HAP-1 (cell line): ENCODE measurements around the gene RBM17.
A peak's percentile ranks its signal among the peaks of the same experiment; 100 is the strongest.
"Not testable (repeated sequence)": the region's sequence is repeated elsewhere in the genome, so short reads cannot be mapped to it uniquely, and the experiment has no call there.

ENCODE experiments used
- DNase-seq, 2 experiments: peaks; one replicate each; pipeline ENCODE4 v3.0.0-alpha.2; 2016 to 2020; ENCODE audit warnings: low spot score in 2 of 2
- H3K27me3 ChIP-seq: fragments of 250-450 bp; sonication (Bioruptor Pico); 2 replicates; pipeline ENCODE4 v1.5.1; 2020; ENCODE audit warnings: low read depth, mild to moderate bottlenecking, moderate library complexity
- H3K36me3 ChIP-seq: fragments of 250-450 bp; sonication (Bioruptor Pico); replicated peaks from 2 replicates; pipeline ENCODE4 v1.5.1; 2020; ENCODE audit warnings: mild to moderate bottlenecking
- H3K4me1 ChIP-seq: fragments of 250-450 bp; sonication (Bioruptor Pico); 2 replicates; pipeline ENCODE4 v1.5.1; 2020; ENCODE audit warnings: mild to moderate bottlenecking
- H3K4me3 ChIP-seq: fragments of 250-450 bp; sonication (Bioruptor Pico); 2 replicates; pipeline ENCODE4 v1.5.1; 2020; ENCODE audit warnings: mild to moderate bottlenecking, moderate library complexity
- H3K9me3 ChIP-seq: fragments of 250-450 bp; sonication (Bioruptor Pico); 2 replicates; pipeline ENCODE4 v1.5.1; 2020; ENCODE audit warnings: mild to moderate bottlenecking, moderate library complexity
- in situ Hi-C: fragments of 300-500 bp; cut with MboI; formaldehyde crosslinking; loops from 3 replicates; pipeline ENCODE4 v1.14.3; 2020; ENCODE audit warnings: low sequenced_read_pairs, inconsistent platforms, mixed read lengths

RBM17 gene

DNA sequence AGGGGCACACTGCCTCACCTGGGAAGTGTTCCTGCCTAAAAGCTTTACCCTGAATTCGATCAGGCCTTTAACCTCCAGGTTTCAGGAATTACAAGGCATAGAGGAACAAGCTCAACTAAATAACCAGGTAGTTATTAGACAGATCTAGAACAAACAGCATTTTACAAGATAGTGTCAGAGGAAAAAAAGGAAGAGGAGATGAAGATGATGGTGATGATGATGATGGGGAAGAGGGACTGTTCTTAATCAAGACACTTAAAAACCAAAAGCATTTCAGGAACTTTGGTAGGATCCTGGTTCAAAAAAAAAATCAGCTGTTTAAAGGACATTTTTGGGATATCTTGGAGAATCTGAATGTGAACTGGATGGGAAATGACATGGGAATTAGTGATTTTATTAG is 11.5 kb downstream of the RBM17 start:
- H3K9me3 ChIP-seq, result no peaks in the 10 kb centered on the region
- no peaks in the 10 kb centered on the region for H3K27me3 ChIP-seq
- DNase-seq, result no peak
- H3K4me3 ChIP-seq, result no peak overlapping the region
- in situ Hi-C loops, result loop anchor here (10.0 kb wide), 2 partner anchors 104 to 294 kb away; partner anchors contain the start of gene PFKFB3
- peaks cover 46% of the 10 kb centered on the region for H3K36me3 ChIP-seq
- no peaks in the 10 kb centered on the region for H3K4me1 ChIP-seq

DNA sequence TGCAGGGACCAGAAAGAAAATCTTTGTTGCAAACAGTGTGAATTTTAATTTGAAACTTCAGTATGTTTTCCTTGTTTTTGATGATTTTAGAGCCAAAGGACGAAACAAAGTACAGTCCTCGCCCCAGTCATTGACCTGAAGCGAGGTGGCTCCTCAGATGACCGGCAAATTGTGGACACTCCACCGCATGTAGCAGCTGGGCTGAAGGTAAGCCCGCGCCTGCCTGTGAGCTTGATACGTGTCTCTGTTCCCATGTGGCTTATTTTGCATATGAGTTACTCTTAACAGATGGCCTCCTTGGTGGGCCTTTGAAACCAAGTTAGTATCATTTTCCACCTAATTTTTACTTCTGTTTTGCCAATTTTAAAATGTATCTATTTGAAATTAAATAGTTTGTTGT is 12.3 kb downstream of the RBM17 start:
- in situ Hi-C loops, result loop anchor here (10.0 kb wide), 2 partner anchors 104 to 294 kb away; partner anchors contain the start of gene PFKFB3
- H3K4me1 ChIP-seq, result no peaks in the 10 kb centered on the region

DNA sequence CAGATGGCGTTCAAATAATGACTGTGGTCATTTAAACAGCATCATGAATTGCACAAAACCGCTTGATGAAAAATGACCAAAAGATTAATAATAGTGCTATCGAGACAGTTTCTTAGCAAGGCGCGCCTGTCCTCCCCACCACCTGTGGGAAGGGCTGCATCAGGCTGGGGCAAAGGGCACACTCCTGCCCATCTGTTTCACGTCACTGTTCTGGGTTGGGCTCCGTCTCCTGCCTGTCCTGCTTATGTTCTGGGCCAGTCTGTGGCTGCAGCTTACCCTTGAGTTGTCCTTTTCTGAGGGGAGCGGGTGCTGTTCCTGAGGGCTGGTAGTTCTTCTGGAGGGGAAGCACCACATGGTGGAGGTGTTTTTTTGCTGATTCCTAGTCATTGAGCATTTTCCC is 13.3 kb downstream of the RBM17 start:
- H3K4me3 ChIP-seq, result no peak overlapping the region
- H3K9me3 ChIP-seq, result no peaks in the 10 kb centered on the region
- no peak for DNase-seq
- in situ Hi-C loops, result loop anchor here (10.0 kb wide), 2 partner anchors 103 to 293 kb away; partner anchors contain the start of gene PFKFB3
- H3K36me3 ChIP-seq, result peaks cover 58% of the 10 kb centered on the region
- H3K27me3 ChIP-seq, result no peaks in the 10 kb centered on the region
- no peaks in the 10 kb centered on the region for H3K4me1 ChIP-seq

More for the DNA sequence above, 12.3 kb downstream of the RBM17 start:
- Histone ChIP-seq H3K36me3 (peaks cover 52% of the 10 kb centered on the region), H3K27me3 (no peaks in the 10 kb centered on the region), H3K4me3 (no peak overlapping the region), H3K9me3 (no peaks in the 10 kb centered on the region)
- DNase-seq, result no peak

DNA sequence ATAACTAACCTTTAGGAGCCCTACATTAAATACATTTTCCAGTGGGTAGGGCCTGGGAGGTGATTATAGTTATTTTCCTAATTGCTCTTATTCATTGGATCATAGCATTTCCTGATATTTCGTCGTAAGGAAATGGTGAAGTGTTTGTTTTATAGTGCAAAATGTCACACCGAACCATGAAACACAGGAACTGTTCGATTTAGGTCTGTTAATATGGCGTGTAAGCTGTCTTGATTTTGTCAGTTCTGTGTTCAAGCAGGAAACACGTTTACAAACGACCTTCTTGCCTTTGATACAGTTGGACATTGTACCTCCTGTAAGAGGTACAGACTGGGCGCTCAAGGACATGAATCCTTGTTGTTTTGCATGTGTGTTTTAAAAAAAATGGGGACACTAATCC is 14.8 kb downstream of the RBM17 start:
- H3K4me3 ChIP-seq, result no peak overlapping the region
- no peaks in the 10 kb centered on the region for H3K27me3 ChIP-seq
- in situ Hi-C loops, result loop anchor here (10.0 kb wide), 2 partner anchors 101 to 291 kb away; partner anchors contain the start of gene PFKFB3
- no peaks in the 10 kb centered on the region for H3K9me3 ChIP-seq
- peaks cover 8% of the 10 kb centered on the region; the same call in 1 of the 2 replicates for H3K4me1 ChIP-seq
- H3K36me3 ChIP-seq, result peaks cover 51% of the 10 kb centered on the region
- DNase-seq, result no peak

DNA sequence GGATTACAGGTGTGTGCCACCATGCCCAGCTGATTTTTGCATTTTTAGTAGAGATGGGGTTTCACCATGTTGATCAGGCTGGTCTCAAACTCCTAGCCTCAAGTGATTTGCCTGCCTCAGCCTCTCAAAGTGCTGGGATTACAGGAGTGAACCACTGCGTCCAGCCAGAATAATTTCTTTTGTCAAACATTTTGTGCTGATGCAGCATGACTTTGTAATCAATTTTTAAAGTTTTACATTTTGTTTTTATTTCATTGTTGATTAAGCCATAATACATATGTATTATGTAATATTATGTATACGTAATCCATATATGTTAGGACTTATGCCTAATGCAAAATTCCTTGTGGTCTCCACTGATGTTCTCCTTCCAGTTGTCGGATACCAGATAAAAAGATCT is 18.8 kb downstream of the RBM17 start:
- Histone ChIP-seq H3K4me1 (peaks cover 11% of the 10 kb centered on the region; the same call in 1 of the 2 replicates), H3K36me3 (peaks cover 71% of the 10 kb centered on the region)
- not testable (repeated sequence) for DNase-seq, H3K27me3 ChIP-seq, H3K9me3 ChIP-seq, H3K4me3 ChIP-seq
- in situ Hi-C loops, result loop anchor here (10.0 kb wide), 2 partner anchors 97 to 287 kb away; partner anchors contain the start of gene PFKFB3

DNA sequence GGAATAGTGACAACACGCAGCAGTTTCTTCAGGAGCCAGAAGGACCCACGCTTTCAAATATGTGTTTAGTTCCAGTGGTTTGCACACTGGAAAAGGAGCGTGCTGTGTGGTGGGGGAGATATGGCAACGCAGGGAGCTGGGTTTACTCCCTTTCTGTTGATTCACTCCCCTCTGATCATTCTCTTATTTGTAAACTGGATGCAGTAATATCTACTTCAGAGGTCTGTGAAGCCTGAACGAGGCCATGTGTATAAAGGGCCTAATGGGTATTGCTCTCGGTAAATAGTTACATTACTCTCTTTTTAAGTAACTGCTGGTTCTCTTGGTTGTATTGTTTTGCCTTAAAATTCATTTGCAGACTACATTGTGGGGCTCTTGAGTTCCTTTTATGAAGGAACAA is 19.2 kb downstream of the RBM17 start:
- in situ Hi-C loops, result loop anchor here (10.0 kb wide), 2 partner anchors 97 to 287 kb away; partner anchors contain the start of gene PFKFB3
- Histone ChIP-seq H3K36me3 (peaks cover 73% of the 10 kb centered on the region), H3K27me3 (no peaks in the 10 kb centered on the region), H3K9me3 (no peaks in the 10 kb centered on the region), H3K4me1 (peaks cover 11% of the 10 kb centered on the region; the same call in 1 of the 2 replicates), H3K4me3 (no peak overlapping the region)
- no peak for DNase-seq

DNA sequence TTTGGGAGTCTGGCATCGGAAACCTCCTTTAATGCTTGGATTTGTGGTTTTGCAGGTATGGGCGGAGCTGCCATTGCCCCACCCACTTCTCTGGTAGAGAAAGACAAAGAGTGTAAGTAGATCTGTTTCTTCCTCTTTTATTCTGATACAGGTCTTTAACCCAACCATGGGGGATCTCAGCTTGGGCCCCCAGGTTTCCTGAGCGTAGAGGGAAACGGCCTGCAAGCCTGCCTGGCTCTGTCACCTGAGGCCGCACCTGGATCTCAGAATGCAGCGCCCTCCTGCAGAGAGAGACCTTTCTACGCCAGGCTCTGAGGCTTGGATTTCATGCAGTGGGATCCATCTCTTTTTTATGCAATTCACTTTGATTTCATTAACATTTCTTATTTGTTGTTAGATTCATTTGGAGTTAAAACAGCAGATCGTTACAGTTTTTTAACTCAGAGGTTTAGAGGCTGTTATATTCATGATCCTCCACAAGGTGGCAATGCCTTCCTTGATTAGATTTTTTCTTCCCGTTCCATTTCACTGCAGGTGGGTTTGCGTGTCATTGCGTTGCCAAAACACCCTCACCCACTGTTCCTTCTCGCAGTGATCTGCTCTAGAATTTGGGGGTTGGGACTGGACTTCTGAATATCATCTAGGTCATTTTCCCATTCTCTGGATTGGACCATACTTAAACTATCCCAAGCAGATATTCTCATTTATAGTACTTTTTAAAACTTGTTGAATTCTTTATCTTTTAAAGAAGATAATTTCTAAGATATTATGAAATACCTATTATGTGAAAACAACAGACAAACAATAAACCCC is 20.0 kb downstream of the RBM17 start:
- peak; percentile 45 to 49 for DNase-seq
- H3K4me1 ChIP-seq, result peaks cover 11% of the 10 kb centered on the region; the same call in 1 of the 2 replicates
- H3K4me3 ChIP-seq, result no peak overlapping the region
- in situ Hi-C loops, result loop anchor here (10.0 kb wide), 2 partner anchors 96 to 286 kb away; partner anchors contain the start of gene PFKFB3
- H3K27me3 ChIP-seq, result no peaks in the 10 kb centered on the region
- no peaks in the 10 kb centered on the region for H3K9me3 ChIP-seq
- peaks cover 81% of the 10 kb centered on the region for H3K36me3 ChIP-seq

DNA sequence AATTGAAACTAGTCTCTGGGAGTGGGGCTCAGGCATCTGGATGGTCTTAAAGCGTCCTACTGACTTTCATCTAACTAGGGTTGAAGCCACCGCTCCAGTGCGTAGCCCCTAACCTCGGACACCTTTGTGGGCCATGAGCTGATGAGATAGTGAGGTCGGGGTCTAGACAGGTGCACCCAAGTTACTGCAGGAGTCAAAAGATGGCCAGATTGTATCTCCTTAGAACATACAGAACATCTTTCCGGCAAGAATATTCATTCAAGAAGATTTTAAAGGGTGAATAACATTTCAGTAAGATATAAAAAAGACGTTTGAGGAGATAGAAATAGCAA is 20.6 kb downstream of the RBM17 start:
- DNase-seq, result no peak
- Histone ChIP-seq H3K4me1 (peaks cover 11% of the 10 kb centered on the region; the same call in 1 of the 2 replicates), H3K4me3 (no peak overlapping the region), H3K27me3 (no peaks in the 10 kb centered on the region), H3K9me3 (no peaks in the 10 kb centered on the region), H3K36me3 (peaks cover 84% of the 10 kb centered on the region)
- in situ Hi-C loops, result loop anchor here (10.0 kb wide), 2 partner anchors 95 to 285 kb away; partner anchors contain the start of gene PFKFB3

DNA sequence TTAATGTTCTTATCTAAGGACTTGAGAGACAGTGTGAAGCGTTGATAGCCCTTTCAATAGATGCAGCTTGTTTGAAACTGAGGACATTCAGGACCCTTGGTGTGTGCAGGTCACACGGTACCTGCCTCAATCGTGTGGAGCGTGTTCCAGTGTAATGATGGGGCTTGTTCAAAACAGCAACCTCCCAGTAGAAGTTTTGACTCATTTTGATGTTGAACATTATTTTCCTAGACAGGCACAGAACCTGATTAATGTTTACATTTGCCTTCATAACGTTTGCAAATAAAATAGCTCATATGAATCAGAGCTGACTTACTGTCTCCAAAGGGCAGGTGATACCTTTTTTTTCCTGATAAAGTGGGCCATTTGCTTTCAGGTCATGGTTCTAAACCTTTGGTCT is 21.3 kb downstream of the RBM17 start:
- no peaks in the 10 kb centered on the region for H3K9me3 ChIP-seq
- H3K27me3 ChIP-seq, result no peaks in the 10 kb centered on the region
- H3K4me1 ChIP-seq, result peaks cover 11% of the 10 kb centered on the region; the same call in 1 of the 2 replicates
- H3K4me3 ChIP-seq, result no peak overlapping the region
- in situ Hi-C loops, result no loop called here
- no peak for DNase-seq
- peaks cover 84% of the 10 kb centered on the region for H3K36me3 ChIP-seq

DNA sequence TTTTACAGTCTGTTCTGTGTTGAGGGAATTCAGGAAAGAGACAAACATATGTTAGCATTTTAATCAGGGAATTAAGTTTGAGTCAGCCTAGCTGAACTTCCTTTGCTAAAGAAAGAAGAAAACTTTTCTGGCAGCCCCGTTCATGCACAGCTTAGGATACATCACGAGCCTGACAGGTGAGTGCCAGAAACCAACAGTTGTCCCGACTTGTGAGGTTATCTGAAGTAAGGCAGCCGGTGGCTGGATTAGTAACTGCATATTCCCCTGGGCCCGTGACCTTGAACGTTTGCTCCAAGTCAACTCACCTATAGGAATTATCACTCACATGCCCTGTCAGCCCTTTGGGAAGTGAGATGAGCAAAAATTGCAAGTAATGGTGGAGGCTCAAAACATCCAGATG is 24.1 kb downstream of the RBM17 start:
- DNase-seq, result no peak
- Histone ChIP-seq H3K27me3 (no peaks in the 10 kb centered on the region), H3K4me1 (peaks cover 9% of the 10 kb centered on the region; the same call in 1 of the 2 replicates), H3K9me3 (no peaks in the 10 kb centered on the region), H3K36me3 (peaks cover 81% of the 10 kb centered on the region), H3K4me3 (no peak overlapping the region)
- in situ Hi-C loops, result no loop called here

DNA sequence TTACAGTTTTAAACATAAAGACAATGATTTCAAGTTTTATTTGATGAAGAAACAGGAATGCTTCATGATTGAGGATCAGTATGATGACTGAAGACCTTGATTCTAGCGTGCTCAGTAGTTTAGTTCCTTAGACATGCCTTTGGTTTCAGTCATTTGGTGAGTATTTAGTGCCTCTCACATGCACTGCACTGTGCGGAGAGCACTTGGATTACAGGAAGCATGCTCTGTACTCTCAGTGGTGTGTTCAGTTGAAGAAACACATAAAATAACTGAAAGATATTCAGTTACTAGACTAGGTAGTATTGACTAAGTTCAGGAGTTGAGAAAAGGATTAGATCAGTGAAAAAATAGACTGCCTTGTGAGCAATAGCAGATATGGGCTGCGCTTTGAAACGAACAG is 25.5 kb downstream of the RBM17 start:
- peaks cover 74% of the 10 kb centered on the region for H3K36me3 ChIP-seq
- in situ Hi-C loops, result no loop called here

DNA sequence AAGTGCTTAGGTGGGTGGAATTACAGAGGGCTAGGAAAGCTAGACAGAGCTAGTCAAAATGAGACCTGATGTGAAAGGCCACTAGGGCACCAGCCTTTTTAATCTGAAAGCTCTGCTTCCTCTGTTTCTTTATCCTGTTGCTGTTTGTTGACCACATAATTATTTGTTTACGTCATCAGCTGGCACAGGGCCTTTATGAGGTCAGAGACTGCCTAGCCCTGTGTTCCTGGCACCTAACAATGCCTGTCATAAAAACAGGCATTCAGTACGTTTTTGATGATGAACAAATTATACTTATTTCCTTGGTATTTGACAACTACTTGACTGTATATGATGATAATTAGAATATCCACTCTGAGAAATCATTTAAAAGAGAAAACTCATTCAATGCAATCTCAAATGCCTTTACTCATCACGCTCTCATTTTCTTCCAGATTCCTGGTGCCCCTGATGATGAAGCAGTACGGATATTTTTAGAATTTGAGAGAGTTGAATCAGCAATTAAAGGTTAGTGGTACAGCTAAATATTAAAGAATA is 26.0 kb downstream of the RBM17 start:
- Histone ChIP-seq H3K9me3 (no peaks in the 10 kb centered on the region), H3K4me1 (no peaks in the 10 kb centered on the region), H3K4me3 (no peak overlapping the region), H3K27me3 (no peaks in the 10 kb centered on the region), H3K36me3 (peaks cover 68% of the 10 kb centered on the region)
- in situ Hi-C loops, result no loop called here
- DNase-seq, result no peak

More for the DNA sequence above, 25.5 kb downstream of the RBM17 start:
- Histone ChIP-seq H3K9me3 (no peaks in the 10 kb centered on the region), H3K4me1 (no peaks in the 10 kb centered on the region), H3K27me3 (no peaks in the 10 kb centered on the region), H3K4me3 (no peak overlapping the region)
- DNase-seq, result no peak

DNA sequence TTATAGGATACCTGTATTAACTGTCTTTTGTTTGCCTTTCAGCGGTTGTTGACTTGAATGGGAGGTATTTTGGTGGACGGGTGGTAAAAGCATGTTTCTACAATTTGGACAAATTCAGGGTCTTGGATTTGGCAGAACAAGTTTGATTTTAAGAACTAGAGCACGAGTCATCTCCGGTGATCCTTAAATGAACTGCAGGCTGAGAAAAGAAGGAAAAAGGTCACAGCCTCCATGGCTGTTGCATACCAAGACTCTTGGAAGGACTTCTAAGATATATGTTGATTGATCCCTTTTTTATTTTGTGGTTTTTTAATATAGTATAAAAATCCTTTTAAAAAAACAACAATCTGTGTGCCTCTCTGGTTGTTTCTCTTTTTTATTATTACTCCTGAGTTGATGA is 26.6 kb downstream of the RBM17 start:
- no peaks in the 10 kb centered on the region for H3K27me3 ChIP-seq
- H3K9me3 ChIP-seq, result no peaks in the 10 kb centered on the region
- peaks cover 62% of the 10 kb centered on the region for H3K36me3 ChIP-seq
- in situ Hi-C loops, result no loop called here
- no peaks in the 10 kb centered on the region for H3K4me1 ChIP-seq
- no peak overlapping the region for H3K4me3 ChIP-seq
- no peak for DNase-seq

DNA sequence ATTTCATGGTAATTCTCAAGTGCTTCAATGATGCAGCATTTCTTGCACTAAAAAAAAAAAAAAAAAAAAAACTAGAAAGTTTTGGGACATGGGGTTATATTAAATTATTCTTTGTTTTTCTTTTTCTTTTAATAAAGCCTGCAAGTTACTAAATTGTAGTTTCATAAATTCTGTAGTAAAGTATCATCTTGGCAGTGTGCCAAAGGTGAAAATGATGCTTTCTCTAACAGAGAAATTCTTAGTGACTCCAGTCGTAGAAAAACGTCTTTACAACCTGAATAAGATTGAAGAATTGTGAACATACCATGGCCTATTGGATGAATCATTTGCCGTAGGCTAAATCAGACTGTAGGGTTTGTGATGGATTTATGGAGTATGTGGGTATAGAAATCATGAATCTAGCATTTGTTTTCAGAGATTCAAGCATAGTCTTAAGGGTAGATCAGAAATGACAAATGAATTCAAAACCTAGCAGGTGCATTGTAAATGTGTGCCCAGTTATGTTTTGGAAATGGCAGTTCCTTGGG is 27.1 kb downstream of the RBM17 start:
- H3K4me1 ChIP-seq, result no peaks in the 10 kb centered on the region
- in situ Hi-C loops, result no loop called here
- no peak overlapping the region for H3K4me3 ChIP-seq
- H3K27me3 ChIP-seq, result no peaks in the 10 kb centered on the region
- H3K36me3 ChIP-seq, result peaks cover 58% of the 10 kb centered on the region
- H3K9me3 ChIP-seq, result no peaks in the 10 kb centered on the region
- DNase-seq, result no peak
